Neural progenitor cell (in vitro differentiated cells): ENCODE data around the gene C2CD5.

Experiments used
- CTCF ChIP-seq: fragments of 200-600 bp; sonication (generic); IDR thresholded peaks from 2 replicates; pipeline ENCODE4 v1.5.1; 2017; ENCODE audit warnings: antibody characterized with exemption, mild to moderate bottlenecking
- EZH2 ChIP-seq: fragments of 200-600 bp; sonication (generic); IDR thresholded peaks from 2 replicates; pipeline ENCODE4 v1.6.1; 2017; ENCODE audit warnings: antibody characterized with exemption, mild to moderate bottlenecking, moderate library complexity

- TF ChIP-seq CTCF (no peak), EZH2 (no peak)
Measured at GRCh38 chr12:22399464-22400180, 144.7 kb downstream of the C2CD5 start.
